CD14-positive monocyte (primary cell): ENCODE results near the gene ZXDC. TPM values are rescaled to one million over a fixed set of nuclear protein-coding genes. Genes with fewer than 3 reads are reported as not detected.

Source experiments
- DNase-seq, 3 donors: peaks; one replicate each; pipeline ENCODE4 v3.0.0-alpha.2; 2011 to 2022
- H2AFZ ChIP-seq: 2 replicates; pipeline ENCODE4 v1.6.0; 2012; ENCODE audit warnings: mild to moderate bottlenecking, low read depth, low read length, inconsistent platforms; ENCODE audit not compliant: insufficient read depth, poor library complexity, severe bottlenecking
- H3K27ac ChIP-seq, 2 donors: 1 replicate in 1 of 2; 2 replicates in 1 of 2; pipeline ENCODE4 v1.5.1; 2012 to 2013; ENCODE audit warnings: low read length in 2 of 2, control low read depth in 1 of 2, inconsistent platforms in 1 of 2, low read depth in 1 of 2, mild to moderate bottlenecking in 1 of 2
- H3K27me3 ChIP-seq, 2 donors: one replicate each; pipeline versions ENCODE4 v1.6.0 to v1.6.1; 2011 to 2013; ENCODE audit warnings: low read length in 2 of 2; ENCODE audit not compliant: control insufficient read depth in 2 of 2, insufficient read depth in 2 of 2
- H3K36me3 ChIP-seq, 2 donors: replicated peaks in 1 of 2; 1 replicate in 1 of 2; 2 replicates in 1 of 2; pipeline versions ENCODE4 v1.5.1 to v1.6.1; 2012 to 2013; ENCODE audit warnings: low read length in 2 of 2, control low read depth in 1 of 2, inconsistent platforms in 1 of 2, mild to moderate bottlenecking in 1 of 2; ENCODE audit not compliant: insufficient read depth in 2 of 2, control insufficient read depth in 1 of 2
- H3K4me1 ChIP-seq, 2 donors: 1 replicate in 1 of 2; 2 replicates in 1 of 2; pipeline versions ENCODE4 v1.5.1 to v1.6.1; 2012 to 2013; ENCODE audit warnings: low read length in 2 of 2, control low read depth in 1 of 2, inconsistent platforms in 1 of 2, mild to moderate bottlenecking in 1 of 2, moderate library complexity in 1 of 2; ENCODE audit not compliant: insufficient read depth in 2 of 2, control insufficient read depth in 1 of 2
- H3K4me2 ChIP-seq: replicated peaks from 2 replicates; pipeline ENCODE3; 2012; ENCODE audit warnings: low read length, moderate library complexity, mild to moderate bottlenecking; ENCODE audit not compliant: poor library complexity, severe bottlenecking; ENCODE audit errors: extremely low read depth
- H3K4me3 ChIP-seq, 3 experiments: fragments of 200-600 bp in 1 of 3; sonication (generic) in 1 of 3; replicated peaks in 1 of 3; 1 replicate in 2 of 3; 2 replicates in 1 of 3; pipeline ENCODE4 v1.5.1; 2011 to 2013; ENCODE audit warnings: low read length in 3 of 3, mild to moderate bottlenecking in 3 of 3, control low read depth in 2 of 3, low read depth in 2 of 3, inconsistent platforms in 1 of 3, moderate library complexity in 1 of 3
- H3K79me2 ChIP-seq: 2 replicates; pipeline ENCODE4 v1.6.0; 2012; ENCODE audit warnings: mild to moderate bottlenecking, control low read depth, inconsistent platforms, low read length, moderate library complexity; ENCODE audit not compliant: insufficient read depth
- H3K9ac ChIP-seq: 2 replicates; pipeline ENCODE4 v1.6.0; 2017; ENCODE audit warnings: low read length, mild to moderate bottlenecking; ENCODE audit not compliant: insufficient read depth, poor library complexity, severe bottlenecking
- H3K9me3 ChIP-seq, 2 donors: replicated peaks in 1 of 2; 1 replicate in 1 of 2; 2 replicates in 1 of 2; pipeline versions ENCODE4 v1.5.1 to v1.6.1; 2012 to 2013; ENCODE audit warnings: low read length in 2 of 2, control low read depth in 1 of 2; ENCODE audit not compliant: control insufficient read depth in 1 of 2, insufficient read depth in 1 of 2
- H4K20me1 ChIP-seq: 2 replicates; pipeline ENCODE4 v1.6.0; 2012; ENCODE audit warnings: mild to moderate bottlenecking, low read length, control low read depth, moderate library complexity; ENCODE audit not compliant: insufficient read depth
- H3K27ac Mint-ChIP-seq, 7 donors: one replicate each; pipeline ENCODE4 v1.8.0; 2020; ENCODE audit warnings: mild to moderate bottlenecking in 7 of 7, mixed read lengths in 7 of 7, moderate library complexity in 6 of 7, inconsistent platforms in 2 of 7
- H3K27me3 Mint-ChIP-seq, 3 donors: one replicate each; pipeline ENCODE4 v1.8.0; 2021 to 2022; ENCODE audit warnings: low read depth in 3 of 3, mild to moderate bottlenecking in 3 of 3, mixed read lengths in 3 of 3, moderate library complexity in 3 of 3, inconsistent platforms in 1 of 3
- H3K36me3 Mint-ChIP-seq, 2 donors: one replicate each; pipeline ENCODE4 v1.8.0; 2020; ENCODE audit warnings: mixed read lengths in 2 of 2, inconsistent platforms in 1 of 2, mild to moderate bottlenecking in 1 of 2
- H3K4me1 Mint-ChIP-seq: one replicate; pipeline ENCODE4 v1.8.0; 2020; ENCODE audit warnings: mild to moderate bottlenecking, mixed read lengths
- H3K4me3 Mint-ChIP-seq, 2 donors: one replicate each; pipeline ENCODE4 v1.8.0; 2020; ENCODE audit warnings: mild to moderate bottlenecking in 2 of 2, mixed read lengths in 2 of 2, moderate library complexity in 1 of 2
- H3K9me3 Mint-ChIP-seq, 7 donors: one replicate each; pipeline ENCODE4 v1.8.0; 2020 to 2022; ENCODE audit warnings: mixed read lengths in 7 of 7, mild to moderate bottlenecking in 6 of 7, moderate library complexity in 6 of 7, inconsistent platforms in 2 of 7
- WGBS: methylation state at CpG from one replicate; pipeline ENCODE4 v1.1.5; 2013; ENCODE audit warnings: missing lambda C conversion rate; ENCODE audit not compliant: insufficient coverage; 5-methylcytosine and 5-hydroxymethylcytosine counted together
- intact Hi-C, 2 donors: fragments of 100-400 bp; cut with micrococcal nuclease; formaldehyde crosslinking; loops; one replicate each; pipeline versions ENCODE4 v1.15.0 to v1.15.1; 2023
- polyA plus RNA-seq, 3 donors: library from polyadenylated mRNA; depleted of rRNA in 1 of 3; unstranded in 2 of 3; stranded (reverse) in 1 of 3; fragments of 300-500 nt in 2 of 3; fragments of >200 nt in 1 of 3; fragmentation: Illumina TruSeq in 2 of 3; gene quantifications; 1 replicate in 2 of 3; 2 replicates in 1 of 3; pipeline ENCODE4 v1.2.3, GENCODE V29; 2012 to 2021
- TF ChIP-seq, protein P1 (sequence below): fragments of 200-600 bp; IDR thresholded peaks from one replicate; pipeline ENCODE4 v1.8.0; 2022; ENCODE audit warnings: antibody characterized with exemption, mild to moderate bottlenecking

Gene ZXDC
- polyA plus RNA-seq, 3 donors: 6.3 to 44.8 (median 9.7) TPM

DNA sequence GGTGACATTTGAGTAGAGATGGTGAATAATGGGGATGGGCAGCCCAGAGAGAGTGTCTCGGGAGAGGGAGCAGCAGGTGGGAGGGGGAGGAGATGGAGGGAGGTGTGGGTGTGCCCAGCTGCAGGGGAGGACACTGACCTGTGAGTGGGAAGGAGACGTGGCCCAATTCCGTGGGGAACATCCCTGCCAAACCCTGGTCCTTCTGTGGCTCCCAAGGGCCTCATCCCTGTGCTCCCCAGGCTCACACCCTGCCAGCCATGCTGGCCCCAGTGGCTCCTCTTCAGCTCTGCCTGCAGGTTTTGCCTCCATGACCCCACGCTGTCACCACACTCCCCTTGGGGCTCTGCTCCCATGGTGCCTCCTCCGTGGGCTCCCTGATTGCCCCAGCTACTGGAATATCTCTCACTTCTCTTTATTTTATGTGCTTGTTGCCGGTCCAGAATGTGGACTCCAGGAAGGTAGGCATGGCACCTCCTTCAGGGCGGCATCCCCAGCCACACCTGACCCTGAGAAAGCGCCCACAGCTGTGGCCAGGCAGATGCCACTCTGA lies 74.0 kb downstream of the ZXDC start:
- H3K27ac ChIP-seq: no peak overlapping the region
- H3K36me3 ChIP-seq: no peaks in the 10 kb centered on the region
- WGBS: 85% methylated on average over 5 of the region's 8 CpGs
- H3K27me3 ChIP-seq: no peaks in the 10 kb centered on the region
- Mint-ChIP-seq H3K36me3 (peaks cover 0 to 2% of the 10 kb centered on the region in 2 donors), H3K27me3 (peaks cover 9 to 13% (median 12%) of the 10 kb centered on the region in 3 donors), H3K4me1 (peaks cover 7% of the 10 kb centered on the region), H3K4me3 (no peak overlapping the region), H3K9me3 (peaks cover 19 to 40% (median 31%) of the 10 kb centered on the region in 7 donors), H3K27ac (no peak overlapping the region)
- H3K4me3 ChIP-seq: no peak overlapping the region
- no peak overlapping the region for H3K4me2 ChIP-seq
- H3K4me1 ChIP-seq: peaks cover 5 to 6% of the 10 kb centered on the region in 2 donors
- DNase-seq: no peak
- peaks cover 20 to 37% of the 10 kb centered on the region in 2 donors for H3K9me3 ChIP-seq
- intact Hi-C loops: no loop called here
- H3K79me2 ChIP-seq: no peaks in the 10 kb centered on the region
- H3K9ac ChIP-seq: no peak overlapping the region
- TF ChIP-seq, protein P1, sequence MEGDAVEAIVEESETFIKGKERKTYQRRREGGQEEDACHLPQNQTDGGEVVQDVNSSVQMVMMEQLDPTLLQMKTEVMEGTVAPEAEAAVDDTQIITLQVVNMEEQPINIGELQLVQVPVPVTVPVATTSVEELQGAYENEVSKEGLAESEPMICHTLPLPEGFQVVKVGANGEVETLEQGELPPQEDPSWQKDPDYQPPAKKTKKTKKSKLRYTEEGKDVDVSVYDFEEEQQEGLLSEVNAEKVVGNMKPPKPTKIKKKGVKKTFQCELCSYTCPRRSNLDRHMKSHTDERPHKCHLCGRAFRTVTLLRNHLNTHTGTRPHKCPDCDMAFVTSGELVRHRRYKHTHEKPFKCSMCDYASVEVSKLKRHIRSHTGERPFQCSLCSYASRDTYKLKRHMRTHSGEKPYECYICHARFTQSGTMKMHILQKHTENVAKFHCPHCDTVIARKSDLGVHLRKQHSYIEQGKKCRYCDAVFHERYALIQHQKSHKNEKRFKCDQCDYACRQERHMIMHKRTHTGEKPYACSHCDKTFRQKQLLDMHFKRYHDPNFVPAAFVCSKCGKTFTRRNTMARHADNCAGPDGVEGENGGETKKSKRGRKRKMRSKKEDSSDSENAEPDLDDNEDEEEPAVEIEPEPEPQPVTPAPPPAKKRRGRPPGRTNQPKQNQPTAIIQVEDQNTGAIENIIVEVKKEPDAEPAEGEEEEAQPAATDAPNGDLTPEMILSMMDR: no peak
- no peak overlapping the region for H2AFZ ChIP-seq
- H4K20me1 ChIP-seq: no peaks in the 10 kb centered on the region

DNA sequence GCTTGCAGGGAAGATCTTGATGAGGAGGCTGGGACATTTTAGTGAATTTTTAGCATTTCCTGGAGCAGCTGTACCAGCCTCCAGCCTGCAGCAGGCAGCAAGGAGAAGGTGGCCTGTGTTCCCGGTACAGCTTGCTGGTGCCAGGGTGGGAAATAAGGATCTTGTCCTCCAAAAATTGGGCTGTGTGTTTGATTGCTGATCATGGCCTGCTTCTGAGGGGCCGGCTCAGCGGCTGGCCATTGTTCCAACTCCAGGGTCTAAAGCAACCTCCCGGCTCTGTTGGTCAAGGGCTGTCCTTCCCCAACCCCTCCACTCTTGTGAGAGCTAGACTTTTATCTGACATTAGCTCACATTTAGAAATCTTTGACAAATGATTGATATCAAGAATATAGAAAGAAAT lies 75.9 kb downstream of the ZXDC start:
- 100% methylated on average over 1 of the region's 4 CpGs for WGBS
- intact Hi-C loops: loop anchor here in 1 of 2 donors (10.0 kb wide), 1 partner anchor 475 kb away; no protein-coding TSS in a partner anchor
- H3K27me3 Mint-ChIP-seq: peaks cover 20 to 25% (median 23%) of the 10 kb centered on the region in 3 donors
- Histone ChIP-seq H3K36me3 (no peaks in the 10 kb centered on the region), H3K4me3 (no peak overlapping the region), H3K27me3 (peaks cover 6 to 17% of the 10 kb centered on the region in 2 donors), H3K4me2 (no peak overlapping the region), H3K9me3 (peaks cover 20 to 37% of the 10 kb centered on the region in 2 donors), H2AFZ (no peak overlapping the region), H3K9ac (no peak overlapping the region), H3K79me2 (no peaks in the 10 kb centered on the region), H4K20me1 (no peaks in the 10 kb centered on the region), H3K27ac (peak overlapping the region in 1 of 2 donors; percentile 43), H3K4me1 (peaks cover 5 to 6% of the 10 kb centered on the region in 2 donors)
- H3K4me1 Mint-ChIP-seq: peaks cover 7% of the 10 kb centered on the region
- peaks cover 0 to 2% of the 10 kb centered on the region in 2 donors for H3K36me3 Mint-ChIP-seq
- TF ChIP-seq, protein P1: no peak
- H3K27ac Mint-ChIP-seq: peak overlapping the region in 5 of 7 donors; percentile 9 to 80 (median 78)
- no peak for DNase-seq
- H3K9me3 Mint-ChIP-seq: peaks cover 19 to 40% (median 31%) of the 10 kb centered on the region in 7 donors
- H3K4me3 Mint-ChIP-seq: no peak overlapping the region
